ENCODE data around the gene CLPSL1. TPM values are rescaled to one million over a fixed set of nuclear protein-coding genes. Genes with fewer than 3 reads are reported as not detected.

The CLPSL1 gene
- total and polyA plus RNA-seq, 2 of the 13 experiments (the other 11 are each of a cell fraction or from before 2014, with no cell fraction given): not detected

GRCh38 chr6:35731414-35731735, 49.4 kb upstream of the CLPSL1 start (continued):
- TF ChIP-seq ZNF574 (CRISPR knock-in tag; IDR thresholded peaks at IDR 0.05) (no peak), BRCA1 (CRISPR knock-in tag; IDR thresholded peaks at IDR 0.05) (no peak), ZNF75D (CRISPR knock-in tag; IDR thresholded peaks at IDR 0.05; ENCODE audit: borderline replicate concordance) (no peak), ZBTB40 (IDR thresholded peaks at IDR 0.05) (no peak), ZBTB40 (CRISPR knock-in tag; IDR thresholded peaks at IDR 0.05) (no peak; the same call in 1 of the 2 replicates), WIZ (CRISPR knock-in tag; IDR thresholded peaks at IDR 0.05) (no peak), ZNF644 (CRISPR knock-in tag; IDR thresholded peaks at IDR 0.05; ENCODE audit: low read depth) (no peak), ZNF572 (CRISPR knock-in tag; IDR thresholded peaks at IDR 0.05) (no peak), KLF16 (CRISPR knock-in tag; IDR thresholded peaks at IDR 0.05) (no peak), NR2F6 (IDR thresholded peaks at IDR 0.05) (peak; percentile 38; the same call in 1 of the 2 replicates), NR2F6 (CRISPR knock-in tag; IDR thresholded peaks at IDR 0.05) (peak; percentile 69; the same call in 1 of the 2 replicates), ZSCAN20 (CRISPR knock-in tag; IDR thresholded peaks at IDR 0.05; ENCODE audit: borderline replicate concordance) (no peak), TOPORS (CRISPR knock-in tag; IDR thresholded peaks at IDR 0.05) (0 out of 2 replicates have a peak, but pooled peaks have one; percentile 12), ZNF263 (CRISPR knock-in tag; IDR thresholded peaks at IDR 0.05) (no peak), LRRFIP1 (CRISPR knock-in tag; conservative IDR thresholded peaks at IDR 0.05) (no peak), ONECUT2 (CRISPR knock-in tag; IDR thresholded peaks at IDR 0.05) (no peak), ATF3 (CRISPR knock-in tag; IDR thresholded peaks at IDR 0.05) (no peak), ZNF367 (CRISPR knock-in tag; IDR thresholded peaks at IDR 0.05; ENCODE audit: borderline replicate concordance) (peak; percentile 10; the same call in 1 of the 2 replicates)
